Measurements from ENCODE around the gene TSHR.

GRCh38 chr14:80992580-80992979, 37.2 kb downstream of the TSHR start:
- TF ChIP-seq, protein P1, sequence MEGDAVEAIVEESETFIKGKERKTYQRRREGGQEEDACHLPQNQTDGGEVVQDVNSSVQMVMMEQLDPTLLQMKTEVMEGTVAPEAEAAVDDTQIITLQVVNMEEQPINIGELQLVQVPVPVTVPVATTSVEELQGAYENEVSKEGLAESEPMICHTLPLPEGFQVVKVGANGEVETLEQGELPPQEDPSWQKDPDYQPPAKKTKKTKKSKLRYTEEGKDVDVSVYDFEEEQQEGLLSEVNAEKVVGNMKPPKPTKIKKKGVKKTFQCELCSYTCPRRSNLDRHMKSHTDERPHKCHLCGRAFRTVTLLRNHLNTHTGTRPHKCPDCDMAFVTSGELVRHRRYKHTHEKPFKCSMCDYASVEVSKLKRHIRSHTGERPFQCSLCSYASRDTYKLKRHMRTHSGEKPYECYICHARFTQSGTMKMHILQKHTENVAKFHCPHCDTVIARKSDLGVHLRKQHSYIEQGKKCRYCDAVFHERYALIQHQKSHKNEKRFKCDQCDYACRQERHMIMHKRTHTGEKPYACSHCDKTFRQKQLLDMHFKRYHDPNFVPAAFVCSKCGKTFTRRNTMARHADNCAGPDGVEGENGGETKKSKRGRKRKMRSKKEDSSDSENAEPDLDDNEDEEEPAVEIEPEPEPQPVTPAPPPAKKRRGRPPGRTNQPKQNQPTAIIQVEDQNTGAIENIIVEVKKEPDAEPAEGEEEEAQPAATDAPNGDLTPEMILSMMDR (conservative IDR thresholded peaks at IDR 0.05; ENCODE audit: low read depth in 2 of 2): no peak
- no peak for TF ChIP-seq EZH2 (IDR thresholded peaks at IDR 0.05; ENCODE audit: low read depth, unreplicated experiment)
- no peak for TF ChIP-seq ZNF331 (CRISPR knock-in tag; IDR thresholded peaks at IDR 0.05; ENCODE audit: low read depth)
- TF ChIP-seq EZH2phosphoT487 (IDR thresholded peaks at IDR 0.05; ENCODE audit: unreplicated experiment): no peak
- no peak for TF ChIP-seq POLR2AphosphoS5 (IDR thresholded peaks at IDR 0.05; ENCODE audit: low read depth)
- no peak for TF ChIP-seq CREB1 (CRISPR knock-in tag; IDR thresholded peaks at IDR 0.05; ENCODE audit: low read depth)
